GM19238 (cell line): Measurements from ENCODE around the gene DYNC1I2.

Experiments used
- DNase-seq: peaks from one replicate; pipeline ENCODE4 v3.0.0; 2011; ENCODE audit warnings: low spot score; ENCODE audit not compliant: insufficient read length

The DYNC1I2 gene

DNA sequence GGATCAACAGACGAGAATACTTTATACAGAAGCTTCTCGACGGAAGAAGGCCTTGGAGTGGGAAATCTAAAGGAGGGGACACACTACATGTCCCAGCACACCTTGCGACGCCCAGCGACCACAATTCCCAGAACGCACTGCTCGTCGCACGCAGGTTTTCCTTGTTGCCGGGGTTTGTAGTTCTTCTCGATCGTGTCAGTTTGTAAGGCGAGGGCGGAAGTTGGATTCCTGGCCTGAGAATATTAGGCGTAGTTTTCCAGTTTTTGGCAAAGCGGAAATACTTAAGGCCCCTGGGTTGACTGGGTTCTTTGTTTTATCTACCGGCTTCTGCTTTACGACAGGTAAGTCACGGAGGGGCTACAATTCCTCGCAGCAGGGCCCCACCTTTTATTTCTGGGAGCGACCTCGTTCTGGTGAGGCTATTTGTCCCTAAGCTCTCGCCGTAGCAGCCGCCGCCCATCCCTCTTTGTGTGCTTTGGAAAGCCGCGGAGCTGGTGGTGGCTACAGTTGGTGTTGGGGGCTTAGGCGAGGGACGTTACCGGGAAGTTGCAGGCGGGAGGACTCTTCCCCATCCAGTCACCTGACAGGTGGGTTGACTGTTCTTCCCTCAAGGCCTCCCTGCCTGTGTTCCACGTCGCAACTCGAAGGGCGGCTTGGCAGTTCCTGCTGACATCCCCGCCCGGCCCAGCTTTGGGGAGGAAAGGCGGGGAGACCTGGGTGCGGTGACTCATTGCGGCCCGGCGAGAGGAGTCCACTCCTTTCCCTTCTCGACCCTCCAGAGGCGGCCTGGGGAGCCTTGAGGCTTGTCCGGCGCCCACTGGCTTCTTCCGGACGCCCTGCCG, at the start of gene DYNC1I2:
DYNC1I2 (plus strand) TSS at position 183 of the 842 bp plus-strand sequence. CDS start 2,687 bp downstream, outside the sequence.
- peak; percentile 62 for DNase-seq

GRCh38 chr2:171651667-171652415, 35.4 kb upstream of the DYNC1I2 start:
- DNase-seq = no peak

DNA sequence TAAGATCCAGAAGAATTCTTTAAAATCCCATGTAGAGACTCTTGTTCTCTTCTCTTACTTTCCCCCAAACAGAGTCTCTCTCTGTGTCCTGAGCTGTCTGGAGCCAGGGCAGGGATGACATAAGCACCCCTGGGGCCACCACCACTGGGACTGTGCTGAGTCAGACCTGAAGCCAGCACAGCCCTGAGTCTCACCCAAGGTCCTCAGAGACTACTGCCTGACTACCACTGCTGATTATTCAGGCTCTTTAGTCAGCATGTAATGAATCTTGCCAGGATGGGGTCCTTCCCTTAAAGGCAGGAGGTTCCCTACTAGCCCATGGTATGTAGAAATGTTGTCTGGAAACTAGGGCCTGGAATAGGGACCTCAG, 34.9 kb upstream of the DYNC1I2 start:
- no peak for DNase-seq

DNA sequence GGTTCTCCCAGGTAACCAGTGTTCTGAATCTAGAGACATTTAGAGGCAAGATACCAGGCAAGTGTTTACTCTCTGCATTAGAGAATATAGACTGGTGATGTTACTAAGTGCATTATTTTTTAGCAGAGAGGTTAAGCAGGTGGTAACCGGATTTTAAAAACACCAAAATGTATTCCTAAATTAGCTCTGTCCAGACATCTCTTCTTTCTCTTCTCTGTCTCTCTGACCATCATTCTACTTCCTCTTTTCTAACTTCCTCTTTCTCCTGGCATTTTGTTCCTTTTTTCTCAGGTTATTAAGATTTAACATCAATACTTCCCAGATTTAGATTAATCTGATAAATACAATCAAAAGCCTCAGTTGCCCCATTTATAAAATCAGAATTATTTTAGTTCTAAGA, 31.7 kb upstream of the DYNC1I2 start:
- no peak for DNase-seq

- no peak for DNase-seq
These were observed 20.2 kb upstream of the DYNC1I2 start for GRCh38 chr2:171667041-171667440.

DNA sequence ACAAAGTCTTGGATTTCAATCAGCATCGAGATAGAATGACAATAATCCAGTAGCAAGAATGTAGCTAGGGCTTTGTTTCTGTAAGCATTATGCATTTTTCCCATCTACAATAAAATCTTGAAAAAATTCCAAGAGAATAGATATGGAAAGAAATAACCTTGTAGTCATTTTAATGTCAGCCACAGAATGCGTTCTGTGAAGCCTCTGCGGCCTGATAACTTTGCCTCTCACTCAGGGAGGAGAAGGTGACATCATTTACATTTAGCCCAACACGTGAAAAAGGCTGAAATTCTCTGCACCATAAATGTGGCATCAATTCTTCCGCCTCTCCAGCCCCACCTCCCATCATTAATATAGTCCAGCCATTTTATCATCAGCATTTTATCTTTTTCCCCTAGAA, 19.1 kb upstream of the DYNC1I2 start:
- no peak for DNase-seq

- DNase-seq = no peak
These were observed 18.1 kb upstream of the DYNC1I2 start for GRCh38 chr2:171669121-171669520.

DNA sequence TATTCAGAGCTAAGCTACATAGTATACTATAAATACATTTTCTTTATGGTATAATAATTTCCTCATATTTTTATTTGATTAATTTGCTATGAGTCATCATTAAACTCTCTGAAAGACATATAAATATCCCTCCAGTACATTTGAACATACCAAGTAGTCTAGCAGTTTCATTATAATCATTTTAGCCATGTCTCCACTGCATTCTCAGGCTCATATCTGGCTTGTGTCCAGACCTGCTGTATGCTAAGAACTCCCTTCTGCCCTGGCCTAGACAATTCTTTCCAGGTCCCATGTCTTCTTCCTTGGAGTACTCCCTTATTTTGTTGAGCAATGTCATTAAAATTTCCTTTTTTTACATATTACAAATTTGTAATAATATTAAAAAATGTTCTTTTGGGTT, 16.6 kb upstream of the DYNC1I2 start:
- DNase-seq = no peak

- no peak for DNase-seq
These were observed 15.4 kb upstream of the DYNC1I2 start for GRCh38 chr2:171671867-171672266.

DNA sequence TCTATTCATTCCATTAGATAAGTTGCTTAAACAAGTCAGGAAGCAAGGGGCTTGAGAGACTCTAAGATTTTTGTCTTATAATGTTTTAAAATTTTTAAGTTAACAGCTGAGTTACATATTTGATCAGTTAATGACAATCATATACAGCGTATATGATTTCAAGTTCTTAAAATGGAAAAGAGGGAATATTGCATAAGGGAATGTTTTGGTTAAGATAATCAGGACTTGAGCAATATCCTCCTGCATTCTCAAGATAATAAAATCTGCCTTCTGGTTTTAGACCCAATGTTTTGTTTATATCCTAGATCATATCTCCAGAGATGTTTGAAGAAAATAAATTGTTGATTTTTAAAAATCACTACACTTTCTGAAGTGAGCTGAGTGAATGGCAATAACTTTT, 13.4 kb upstream of the DYNC1I2 start:
- DNase-seq = no peak

- DNase-seq = no peak
These were observed 11.4 kb upstream of the DYNC1I2 start for GRCh38 chr2:171675810-171676345.

DNA sequence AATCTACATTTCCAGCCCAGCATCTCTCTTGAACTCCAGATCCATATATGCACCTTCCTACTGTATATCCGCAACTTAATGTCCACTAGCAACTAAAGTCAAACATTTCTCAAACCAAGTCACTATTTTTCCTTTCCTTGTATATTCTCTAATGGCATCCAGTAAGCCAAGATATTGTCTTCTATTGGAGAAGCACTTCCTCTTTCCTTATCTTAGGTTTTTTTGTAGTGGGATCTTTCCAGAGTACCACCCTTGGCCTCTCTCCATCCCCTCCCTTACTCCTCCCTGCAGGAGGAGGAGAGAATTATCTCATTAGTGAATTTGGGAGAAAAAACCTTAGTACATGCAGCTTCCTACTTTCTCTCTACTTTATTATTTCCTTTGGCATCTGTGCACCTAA, 8.7 kb upstream of the DYNC1I2 start:
- no peak for DNase-seq

DNA sequence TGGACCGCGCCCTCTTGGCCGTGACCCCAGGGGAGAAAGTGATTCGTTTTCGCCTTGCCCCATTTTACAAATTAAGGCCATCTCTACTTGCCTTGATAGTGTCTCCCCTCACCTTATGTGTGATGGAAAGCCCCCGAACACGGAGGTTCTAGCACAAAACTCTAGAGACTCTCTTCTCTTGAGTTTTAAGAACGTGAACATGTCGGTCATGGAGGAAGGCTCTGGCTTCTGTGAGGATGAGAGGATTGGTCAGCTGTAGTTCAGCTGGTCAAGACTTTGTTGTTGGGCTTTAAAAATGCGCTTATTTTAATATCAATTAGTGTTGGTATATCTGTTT, 828 bp downstream of the DYNC1I2 start:
- no peak for DNase-seq

- DNase-seq = no peak
These were observed 5.1 kb downstream of the DYNC1I2 start for GRCh38 chr2:171692331-171692730.

DNA sequence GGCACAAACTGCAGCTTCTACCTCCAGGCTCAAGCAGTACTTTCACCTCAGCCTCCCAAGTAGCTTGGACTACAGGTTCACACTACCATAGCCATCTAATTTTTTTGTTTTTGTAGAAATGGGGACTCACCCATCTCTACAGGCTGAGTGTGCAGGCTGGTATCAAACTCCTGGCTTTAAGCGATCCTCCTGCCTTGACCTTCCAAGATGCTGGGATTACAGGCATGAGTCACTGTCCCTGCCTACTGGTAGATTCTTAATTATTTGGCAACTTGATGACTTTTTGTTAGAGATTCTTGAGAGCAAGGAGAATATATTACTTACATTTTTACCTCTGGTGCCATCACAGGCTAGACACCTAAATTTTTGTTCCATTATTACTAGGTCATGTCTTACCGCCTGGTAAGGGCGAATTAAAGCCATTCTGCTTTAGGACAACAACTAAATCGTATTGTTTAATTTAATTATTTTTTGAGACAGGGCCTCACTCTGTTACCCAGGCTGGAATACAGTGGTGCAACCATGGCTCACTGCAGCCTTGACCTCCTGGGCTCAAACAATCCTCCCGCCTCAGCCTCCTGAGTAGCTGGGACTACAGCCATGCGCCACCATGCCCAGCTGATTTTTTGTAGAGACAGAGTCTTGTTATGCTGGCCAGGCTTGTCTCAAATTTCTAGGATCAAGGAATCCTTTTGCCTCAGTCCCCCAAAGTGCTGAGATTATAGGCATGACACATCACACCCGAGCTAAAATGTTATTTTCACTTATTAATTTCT, 15.7 kb downstream of the DYNC1I2 start:
- DNase-seq = no peak

DNA sequence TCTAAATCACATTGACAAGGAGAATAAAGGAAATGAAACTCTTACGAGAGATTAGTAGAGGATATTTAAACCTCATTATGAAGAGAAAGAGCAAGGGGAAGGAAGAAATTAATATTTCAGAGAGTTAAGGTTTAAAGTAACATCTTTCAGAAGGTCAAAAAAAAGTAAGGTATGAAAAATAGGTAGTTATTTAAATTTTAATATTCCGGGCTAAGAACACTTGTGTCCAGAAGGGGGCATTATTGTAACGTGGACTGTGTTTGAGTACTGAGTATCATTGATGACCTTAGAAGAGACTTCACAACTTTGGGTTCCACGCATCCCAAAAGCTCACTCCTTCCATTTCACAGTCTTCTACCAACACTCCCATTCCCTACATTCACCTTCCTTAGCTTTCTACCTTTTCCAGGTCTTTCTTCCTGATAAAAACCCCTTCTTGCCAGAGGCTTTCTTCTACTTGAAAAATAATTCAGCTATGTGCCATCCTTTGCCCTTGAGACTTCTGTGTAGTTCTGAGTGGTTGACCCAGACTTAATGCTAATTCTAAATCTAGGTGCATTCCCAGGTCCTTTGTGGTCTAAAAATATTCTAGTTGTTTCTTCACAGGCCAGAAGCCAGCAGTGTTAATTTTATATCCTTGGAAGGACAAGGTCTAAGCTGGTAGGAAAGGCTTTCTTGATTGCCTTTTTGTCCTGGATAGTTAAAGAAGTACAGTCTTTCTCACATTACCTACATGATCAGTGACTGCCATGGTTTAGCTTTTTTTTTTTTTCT, 16.5 kb downstream of the DYNC1I2 start:
- no peak for DNase-seq

GRCh38 chr2:171706152-171706803, 19.0 kb downstream of the DYNC1I2 start:
- DNase-seq = no peak

- DNase-seq = no peak
These were observed 20.5 kb downstream of the DYNC1I2 start for GRCh38 chr2:171707752-171708151.

DNA sequence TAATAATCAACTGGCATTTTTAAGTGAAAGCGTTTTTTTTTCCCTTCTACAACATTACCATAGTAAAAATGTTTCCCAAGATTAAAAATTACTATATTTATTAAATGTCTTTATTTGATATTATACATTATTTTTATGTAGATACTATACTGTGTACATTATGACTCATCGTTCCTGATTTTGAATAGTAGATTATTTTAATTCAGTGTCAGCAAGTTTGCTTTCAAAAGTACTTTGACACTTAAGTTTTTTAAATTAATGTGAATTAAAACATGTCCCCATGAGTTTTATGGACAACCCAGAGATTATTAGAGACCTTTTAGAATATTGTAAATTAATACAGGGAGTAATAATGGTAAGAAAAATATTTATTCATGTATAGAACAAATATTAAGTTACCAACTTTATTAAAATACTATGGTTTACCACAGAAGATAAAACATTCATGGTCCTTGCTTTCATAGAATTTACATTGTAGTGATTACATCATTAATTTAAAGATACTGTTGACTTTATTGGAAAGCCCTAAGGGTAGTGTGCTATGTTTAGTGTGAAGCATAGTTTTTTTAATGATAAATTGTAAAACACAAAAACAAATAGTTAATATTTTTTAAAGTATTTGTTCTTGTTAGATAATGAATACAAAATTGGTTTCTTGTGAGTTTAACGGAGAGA, 21.9 kb downstream of the DYNC1I2 start:
- DNase-seq = no peak

DNA sequence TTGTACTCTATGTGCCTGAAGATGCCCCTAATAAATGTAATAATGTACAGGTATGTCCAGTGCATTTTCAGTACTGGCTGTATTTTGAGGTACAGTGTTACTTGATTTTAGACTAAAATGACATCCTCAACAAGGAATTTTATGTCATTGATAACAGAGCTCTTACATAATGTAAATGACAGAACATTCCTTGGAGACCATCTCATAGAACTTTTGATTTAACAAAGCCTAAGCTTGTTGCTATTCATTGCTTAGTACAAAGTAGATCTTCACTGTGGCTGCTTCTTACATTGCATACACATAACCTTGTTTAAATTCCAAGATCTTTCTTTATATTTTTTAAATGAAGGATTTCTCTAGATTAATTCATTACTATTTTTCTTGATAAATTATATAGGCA, 24.1 kb downstream of the DYNC1I2 start:
- no peak for DNase-seq
